Measurements from ENCODE around the gene DARS1.

DARS1 gene

DNA sequence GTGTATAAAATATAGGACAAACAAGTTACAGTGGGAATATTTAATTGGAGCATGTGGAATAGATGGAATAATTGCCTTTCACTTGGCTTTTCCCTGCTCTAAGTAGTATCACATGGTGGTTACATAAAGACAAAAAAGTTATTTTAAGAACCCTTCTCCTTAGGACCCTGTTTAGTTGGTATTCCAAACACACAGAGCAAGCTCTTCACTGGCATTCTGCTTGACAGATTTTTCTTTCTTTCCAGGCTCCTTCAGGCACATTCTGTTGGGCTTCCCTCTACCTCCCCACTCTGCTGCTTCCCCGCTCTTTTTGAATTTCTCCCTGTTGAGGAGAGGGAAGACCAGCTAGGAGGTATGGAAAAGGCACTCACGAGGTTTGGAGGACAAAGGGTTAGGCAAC lies 29.0 kb upstream of the DARS1 start:
- DNase-seq: no peak

DNA sequence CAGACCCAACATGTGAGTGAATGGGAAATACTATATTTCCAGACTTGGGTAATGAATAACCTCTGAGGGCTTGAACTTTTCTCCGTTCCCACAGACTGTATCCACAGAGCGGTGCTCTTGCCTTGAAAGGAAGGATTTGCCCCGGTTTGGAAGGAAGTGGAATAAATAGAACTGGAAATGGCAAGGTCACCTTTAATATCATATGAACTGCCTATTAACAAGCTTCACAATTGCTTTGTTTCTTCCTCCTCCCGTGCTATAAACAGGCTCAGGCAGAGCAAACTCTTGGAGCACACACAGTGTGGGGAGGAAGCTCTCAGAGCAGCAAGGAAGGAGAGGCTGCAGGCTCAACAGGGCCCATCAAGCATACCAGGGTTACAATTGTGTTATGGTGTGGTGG lies 28.5 kb upstream of the DARS1 start:
- DNase-seq: no peak

DNA sequence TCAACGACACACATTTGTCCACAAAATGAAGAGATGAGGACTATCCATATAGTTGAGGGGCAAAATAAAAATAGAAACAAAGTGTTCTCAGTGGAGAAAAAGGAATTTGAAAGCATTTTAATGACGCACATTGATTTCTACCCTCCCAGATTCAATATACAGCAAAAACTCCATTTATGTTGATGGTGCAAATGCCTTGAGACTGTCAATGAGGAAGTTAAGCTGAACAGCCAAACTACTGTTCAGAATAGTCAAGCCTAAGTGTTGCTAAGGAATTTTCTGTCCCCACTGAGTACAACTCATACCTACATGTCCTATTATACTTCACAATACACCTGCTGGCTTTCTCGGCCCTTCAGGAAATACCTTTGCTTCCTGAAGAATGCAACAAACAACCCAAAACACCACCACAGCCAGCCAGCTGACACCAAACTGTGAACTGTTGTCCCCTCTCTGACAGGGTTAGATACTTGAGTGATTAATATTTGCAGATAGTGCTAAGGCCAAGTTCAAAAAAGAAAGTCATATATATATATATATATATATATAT lies 27.8 kb upstream of the DARS1 start:
- DNase-seq: no peak

DNA sequence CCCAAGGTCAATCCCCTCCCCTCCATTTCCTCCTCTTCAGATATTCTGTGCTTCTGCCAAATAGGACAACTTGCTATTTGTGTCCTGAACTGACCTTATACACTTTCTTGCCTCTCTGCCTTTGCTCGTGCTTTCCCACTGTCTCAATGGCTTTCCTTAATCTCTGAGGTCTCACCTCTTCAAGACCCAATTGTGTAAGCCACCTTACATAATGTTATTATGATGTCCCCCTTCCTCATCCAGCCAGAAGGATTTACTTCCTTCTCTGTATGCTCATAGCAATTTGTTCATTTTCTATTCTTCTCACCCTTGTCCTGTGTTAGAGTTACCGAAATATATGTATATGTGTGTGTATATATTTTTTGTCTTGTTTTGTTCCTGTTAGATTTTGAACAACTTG lies 26.9 kb upstream of the DARS1 start:
- DNase-seq: no peak

DNA sequence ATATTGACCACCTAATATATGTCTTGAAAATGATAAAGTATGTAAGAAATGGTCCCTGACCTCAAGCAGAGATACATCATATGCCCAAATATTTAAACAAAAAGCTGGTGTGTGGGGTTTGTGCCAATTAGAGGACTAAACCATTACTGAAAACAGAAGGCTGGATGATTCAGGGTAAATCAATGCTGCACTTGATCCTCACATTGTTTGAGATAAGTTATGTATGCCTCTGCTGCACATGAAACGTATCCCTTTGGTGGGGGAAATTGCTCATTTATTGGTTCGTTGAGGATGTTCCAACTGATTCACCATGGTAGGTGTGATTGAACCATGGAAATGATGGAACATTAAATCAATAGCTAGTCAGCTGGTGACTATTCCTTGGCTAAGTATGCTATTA lies 24.7 kb upstream of the DARS1 start:
- DNase-seq: no peak

DNA sequence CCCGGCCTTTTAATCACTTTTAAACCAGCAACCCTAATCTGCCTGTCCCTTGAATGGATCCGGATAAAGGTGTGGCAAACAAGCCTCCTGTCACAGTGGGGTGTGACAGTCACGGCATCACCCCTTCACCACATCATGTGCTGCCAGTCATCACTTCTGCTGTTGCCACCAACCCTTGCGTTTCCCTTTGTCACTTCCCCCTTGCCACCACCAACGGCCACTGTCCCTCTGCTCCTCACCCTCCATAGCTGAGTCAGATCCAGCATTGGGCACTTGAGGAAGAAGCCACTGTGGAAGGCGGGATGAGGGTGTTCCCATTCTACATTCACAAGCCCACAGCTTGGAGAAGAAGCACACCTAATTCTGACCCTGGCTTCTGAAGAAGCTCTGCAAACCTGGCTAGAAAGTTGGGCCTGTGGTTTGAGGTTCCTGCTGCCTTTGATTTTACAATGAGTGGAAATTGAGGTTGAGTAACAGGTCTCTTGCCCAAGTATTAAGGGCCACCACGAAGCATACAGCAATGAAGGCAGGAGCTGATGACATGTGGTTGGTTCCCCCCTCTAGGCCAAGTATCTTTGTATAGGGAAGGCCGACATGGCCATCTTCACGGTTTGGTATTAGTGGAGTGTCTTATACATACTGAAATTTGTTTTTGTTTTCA lies 22.9 kb upstream of the DARS1 start:
- DNase-seq: no peak

DNA sequence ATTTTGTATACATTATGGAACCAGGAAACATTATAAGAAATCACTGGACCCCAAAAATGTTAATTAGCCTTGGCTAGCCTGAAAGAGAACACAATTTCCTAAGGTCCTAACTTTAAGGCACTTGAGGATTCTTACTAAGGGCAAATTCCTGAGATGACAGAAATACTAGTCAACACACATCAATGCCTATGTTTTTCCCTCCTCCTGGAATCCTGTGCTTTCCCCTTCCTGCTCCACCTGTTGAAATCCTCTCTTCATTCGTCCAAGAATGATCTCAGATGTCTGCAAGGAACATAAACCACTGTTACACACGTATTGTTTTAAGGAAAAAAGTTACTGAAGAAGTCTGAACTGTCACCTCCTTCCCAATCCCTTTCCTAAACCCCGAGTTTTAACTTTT lies 21.2 kb upstream of the DARS1 start:
- no peak for DNase-seq

DNA sequence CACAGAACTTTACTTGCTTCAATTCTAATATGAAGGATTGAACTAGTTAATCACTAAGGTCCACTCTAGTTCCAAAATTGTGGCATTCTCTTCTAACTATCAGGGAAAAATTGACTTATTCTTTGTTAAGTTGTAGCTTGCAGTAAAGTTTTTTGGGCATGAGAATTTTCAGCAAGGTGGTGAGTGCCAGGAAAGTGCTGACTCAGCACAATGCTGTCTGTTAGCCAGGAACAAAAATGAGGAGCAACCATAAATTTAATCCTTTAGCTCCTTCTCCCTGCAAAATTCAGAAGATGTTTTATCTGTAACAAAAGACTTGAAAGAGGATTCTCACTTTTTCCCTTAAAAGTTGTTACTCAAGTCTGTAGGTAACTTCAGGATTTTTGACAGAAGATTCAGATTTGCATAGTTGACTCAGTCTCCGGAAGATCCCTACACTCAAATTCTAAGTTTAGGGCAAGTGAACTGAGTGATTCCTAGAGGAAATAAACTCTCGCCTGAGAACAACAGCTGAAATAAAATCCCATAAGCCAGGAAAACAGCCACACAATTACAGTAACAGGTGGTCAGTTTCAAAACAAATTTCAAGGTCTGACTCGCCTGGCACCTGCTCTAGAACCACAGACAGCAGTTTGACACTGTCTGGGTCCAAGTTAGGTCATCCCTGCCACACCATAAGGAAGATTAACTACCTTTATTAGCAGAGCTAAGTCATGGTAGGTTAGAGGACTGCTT lies 20.2 kb upstream of the DARS1 start:
- peak; percentile 49 for DNase-seq

DNA sequence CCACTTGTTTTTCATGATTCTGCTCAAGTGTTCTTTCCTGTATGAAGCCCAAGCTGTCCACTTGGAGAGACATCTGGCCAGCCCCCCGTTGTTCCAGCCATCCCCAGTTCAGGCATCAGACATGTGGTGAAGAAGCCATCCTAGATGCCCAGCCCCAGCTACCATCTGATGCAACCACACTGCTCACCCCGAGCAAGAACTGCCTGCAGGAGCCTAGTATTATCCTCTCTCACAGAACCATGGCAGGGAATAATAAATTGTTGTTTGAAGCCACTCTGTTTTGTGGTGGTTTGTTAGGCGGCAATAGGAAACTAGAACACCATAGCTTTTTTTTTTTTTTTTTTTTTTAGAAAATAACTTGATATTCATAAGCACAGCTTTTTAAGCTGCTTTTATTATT lies 19.5 kb upstream of the DARS1 start:
- DNase-seq: no peak

DNA sequence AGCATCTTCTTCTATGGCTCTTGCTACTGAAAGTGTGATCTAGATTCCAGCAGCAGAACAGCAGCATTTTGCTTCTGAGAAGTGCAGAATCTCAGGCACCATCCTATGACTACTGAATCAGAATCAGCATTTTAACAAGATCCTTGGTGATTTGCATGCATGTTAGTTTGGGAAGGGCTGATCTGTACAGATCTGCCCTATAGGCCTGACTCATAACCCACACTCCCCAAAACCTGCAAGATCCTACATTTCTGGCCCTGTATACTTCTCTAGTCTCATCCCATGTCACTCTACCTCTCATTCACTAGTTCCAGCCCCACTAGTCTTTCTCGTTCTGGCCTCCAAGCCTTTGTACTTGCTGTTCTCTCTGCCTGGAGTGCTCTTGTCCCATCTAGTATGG lies 15.7 kb upstream of the DARS1 start:
- no peak for DNase-seq

DNA sequence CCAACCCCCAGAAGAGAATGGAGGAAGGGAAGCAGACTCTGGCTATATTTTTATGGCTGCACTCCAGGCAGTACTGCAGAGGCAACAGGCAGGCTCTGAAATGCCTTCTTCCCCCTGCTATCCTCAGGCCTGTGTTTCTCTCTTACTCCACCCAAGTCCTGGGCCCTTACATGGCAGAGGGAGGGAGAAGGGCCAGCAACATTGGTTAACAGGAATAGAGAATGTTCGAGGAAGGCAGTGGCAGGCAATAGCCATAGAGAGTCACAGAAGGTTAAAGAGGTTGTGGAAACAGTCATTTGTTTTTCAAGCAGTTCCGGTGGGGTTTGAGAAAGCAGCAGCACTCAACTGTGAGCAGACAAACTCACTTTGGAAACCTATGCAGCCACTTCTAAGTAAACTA lies 15.1 kb upstream of the DARS1 start:
- DNase-seq: peak; percentile 23

DNA sequence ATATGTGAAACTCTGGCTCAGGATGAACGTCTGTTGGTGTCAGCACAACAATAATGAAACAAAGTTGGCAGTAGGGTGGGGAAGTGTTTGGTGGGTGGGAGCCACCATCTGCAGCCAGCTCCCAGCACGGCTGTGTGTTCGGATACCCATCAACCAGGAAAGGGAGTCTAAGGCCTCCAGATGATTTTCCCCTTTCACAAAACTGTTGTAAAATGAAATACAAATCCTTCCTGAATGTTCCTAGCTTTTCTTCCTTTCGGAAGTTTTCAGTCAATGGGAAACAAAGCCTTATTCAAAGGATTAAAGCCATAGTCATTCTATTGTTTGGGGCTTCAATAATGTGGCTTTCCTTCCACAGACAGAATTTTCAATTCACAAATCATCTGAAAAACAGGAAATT lies 14.5 kb upstream of the DARS1 start:
- DNase-seq: no peak

DNA sequence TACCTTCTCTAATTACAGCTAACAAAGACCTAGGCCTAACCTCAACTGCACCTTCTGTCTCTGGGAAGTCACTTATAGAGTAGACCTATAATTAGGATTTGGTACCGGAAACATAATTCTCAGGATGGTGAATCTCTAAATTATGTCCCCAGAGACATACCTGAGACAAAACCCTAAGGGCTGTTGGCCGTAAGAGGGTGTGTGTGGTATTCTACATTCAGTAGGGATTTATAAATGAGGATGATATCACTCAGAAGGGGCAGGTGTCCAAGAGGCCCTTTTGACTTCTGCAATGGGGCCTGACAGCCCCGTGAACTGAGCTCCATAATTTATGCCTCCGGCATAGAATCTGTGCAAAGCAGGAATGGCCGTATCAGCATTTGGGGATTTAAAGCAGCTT lies 13.5 kb upstream of the DARS1 start:
- DNase-seq: peak; percentile 95

DNA sequence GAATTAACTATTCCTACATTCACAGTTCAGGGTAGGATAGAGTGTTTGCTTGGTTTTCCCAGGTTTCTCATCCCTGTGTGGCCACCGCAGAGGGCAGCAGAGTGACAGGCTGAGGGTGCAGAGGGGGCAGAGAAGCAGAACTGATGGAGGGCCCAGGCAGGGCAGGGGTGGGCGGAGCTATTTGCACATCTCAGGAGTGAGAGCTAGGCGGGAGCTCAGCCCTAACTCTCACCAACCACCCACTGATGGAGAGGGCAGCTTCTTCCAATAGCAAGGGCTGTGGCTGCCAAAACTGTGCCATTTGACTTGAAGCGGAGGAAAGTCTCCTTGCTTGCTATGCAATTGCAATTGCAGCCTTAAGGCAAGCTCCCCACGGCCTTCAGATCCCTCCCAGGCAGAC lies 12.0 kb upstream of the DARS1 start:
- DNase-seq: peak; percentile 55

DNA sequence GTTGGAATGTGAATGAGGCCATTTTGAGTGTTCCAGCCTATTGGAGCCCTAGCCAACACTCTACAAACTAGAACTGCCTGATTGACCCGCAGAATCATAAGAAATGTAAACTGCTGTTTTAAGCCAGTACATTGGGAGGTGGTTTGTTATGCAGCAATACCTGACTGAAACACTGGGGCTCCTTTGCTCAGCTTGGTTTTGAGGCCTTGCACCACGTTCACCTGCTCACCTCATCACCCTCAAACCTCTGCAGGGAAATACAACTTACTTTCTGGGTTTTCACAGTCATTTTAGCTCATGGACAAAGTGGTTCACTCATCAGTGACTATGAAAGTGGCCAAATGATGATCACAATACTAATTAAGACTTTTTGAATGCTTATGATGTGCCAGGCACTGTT lies 10.9 kb upstream of the DARS1 start:
- no peak for DNase-seq

DNA sequence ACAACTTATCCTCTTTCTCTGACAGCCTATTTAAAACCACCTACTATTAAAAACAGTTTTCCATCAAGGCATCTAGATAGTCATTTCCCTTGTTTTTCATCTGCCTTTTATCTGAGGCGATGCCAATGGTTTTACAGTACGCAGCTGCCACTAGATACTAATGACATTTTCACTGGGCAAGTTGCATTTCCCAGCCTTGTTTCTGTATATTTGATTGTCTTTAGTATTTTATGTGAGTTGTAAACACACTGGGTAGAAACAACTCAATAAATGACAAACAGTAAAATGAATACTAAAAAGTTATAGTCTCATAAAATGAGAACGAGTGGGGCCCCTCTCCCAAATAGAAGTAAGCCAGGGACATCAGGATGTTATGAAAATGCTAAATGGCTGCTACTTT lies 8.9 kb upstream of the DARS1 start:
- DNase-seq: no peak

DNA sequence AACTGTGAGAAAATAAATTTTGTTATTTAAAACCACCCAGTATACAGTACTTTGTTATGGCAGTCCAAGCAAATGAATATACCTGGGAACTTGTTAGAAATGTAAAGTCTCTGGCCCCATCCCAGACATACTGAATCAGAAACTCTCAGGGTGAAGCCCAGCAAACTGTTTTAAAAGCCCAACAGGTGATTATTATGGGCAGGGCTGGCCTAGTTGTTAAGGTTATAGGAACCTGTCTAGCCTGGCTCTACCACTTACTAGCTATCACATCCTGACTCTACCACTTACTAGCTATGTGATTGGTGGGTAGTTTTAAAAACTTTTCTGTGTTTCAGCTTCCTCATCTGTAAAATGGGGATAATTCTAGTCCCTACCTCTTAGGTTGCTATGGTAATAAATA lies 8.0 kb upstream of the DARS1 start:
- no peak for DNase-seq

DNA sequence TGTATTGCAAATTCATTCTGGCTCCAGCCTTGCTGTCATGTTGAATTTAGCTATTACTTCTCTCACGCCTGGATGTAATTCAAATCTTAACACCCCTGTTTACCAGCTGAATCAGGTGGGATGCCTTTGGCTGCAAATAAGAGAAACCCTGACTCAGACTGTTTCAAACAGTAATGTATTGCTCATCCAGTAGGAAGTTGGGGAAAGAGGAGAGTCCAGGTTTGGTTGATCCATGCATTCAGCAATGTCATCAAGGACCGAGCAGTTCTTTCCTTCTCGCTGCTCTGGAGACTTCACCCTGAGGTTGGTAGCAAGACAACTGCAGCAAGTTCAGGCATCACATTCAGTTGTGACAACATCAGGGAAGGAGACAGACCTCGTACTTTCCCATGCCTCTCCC lies 6.4 kb upstream of the DARS1 start:
- no peak for DNase-seq

DNA sequence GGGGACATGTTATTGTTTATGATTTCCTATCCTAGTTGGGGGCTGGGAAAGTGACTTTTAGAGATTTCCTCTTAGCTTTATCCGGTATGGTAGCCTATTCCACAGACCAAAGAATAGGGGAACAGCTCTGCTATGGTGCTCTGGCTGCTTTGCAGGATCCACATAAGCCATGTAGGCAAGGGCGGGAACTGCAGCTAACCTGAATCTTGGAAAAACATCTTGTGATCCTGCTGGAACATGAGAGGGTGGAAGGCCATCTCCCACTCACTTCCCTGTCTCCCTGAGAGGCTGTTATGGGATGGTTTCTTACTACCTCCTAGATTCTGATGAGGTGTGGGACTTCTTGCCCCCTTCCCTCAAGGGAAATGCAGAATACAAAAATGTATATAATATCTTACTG lies 2.0 kb upstream of the DARS1 start:
- DNase-seq: no peak

DNA sequence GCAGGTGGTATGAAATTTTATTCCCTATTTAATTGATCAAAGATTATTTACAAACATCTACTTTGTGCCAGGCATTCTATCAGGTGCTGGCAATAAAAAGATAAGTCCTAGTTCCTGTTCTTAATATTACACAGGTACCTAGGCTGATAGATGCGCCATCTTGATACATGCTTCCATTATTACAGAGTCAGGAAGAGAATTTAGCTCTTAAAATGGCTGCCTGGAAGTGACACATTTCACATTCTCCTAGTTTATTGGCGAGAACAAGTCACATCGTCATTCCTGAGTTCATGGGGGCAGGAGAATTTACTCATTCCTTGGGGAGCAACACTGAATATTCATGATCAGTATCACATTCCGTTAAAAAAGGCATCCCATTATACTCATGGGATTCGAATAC lies 1.1 kb upstream of the DARS1 start:
- no peak for DNase-seq

DNA sequence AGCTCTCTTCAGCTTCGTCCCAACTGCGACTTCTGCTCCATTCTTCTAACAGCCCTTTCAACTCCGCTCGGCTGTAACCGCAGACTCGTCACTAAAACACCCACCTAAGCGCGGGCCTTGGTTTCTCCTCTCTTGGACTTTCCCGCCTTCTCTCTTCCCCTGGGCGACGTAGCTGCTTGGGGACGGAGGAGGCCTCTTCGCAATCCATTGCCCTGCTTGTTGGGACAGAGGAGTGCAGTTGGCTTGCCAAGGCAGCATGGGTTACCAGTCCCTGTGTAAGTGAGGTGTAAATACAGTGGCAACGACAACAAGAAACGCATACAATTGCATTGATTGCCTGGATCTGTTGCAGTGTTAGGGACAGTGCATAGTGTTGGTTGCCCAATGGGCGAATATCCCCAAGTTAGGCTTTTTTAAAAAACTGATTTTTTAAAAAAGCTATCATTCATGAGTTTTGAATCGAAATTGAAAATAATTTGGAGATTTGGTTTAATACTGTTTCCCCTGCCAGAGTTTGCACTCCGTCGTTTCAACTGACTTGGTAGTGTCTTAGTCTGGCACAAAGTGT lies 484 bp upstream of the DARS1 start:
- no peak for DNase-seq

DNA sequence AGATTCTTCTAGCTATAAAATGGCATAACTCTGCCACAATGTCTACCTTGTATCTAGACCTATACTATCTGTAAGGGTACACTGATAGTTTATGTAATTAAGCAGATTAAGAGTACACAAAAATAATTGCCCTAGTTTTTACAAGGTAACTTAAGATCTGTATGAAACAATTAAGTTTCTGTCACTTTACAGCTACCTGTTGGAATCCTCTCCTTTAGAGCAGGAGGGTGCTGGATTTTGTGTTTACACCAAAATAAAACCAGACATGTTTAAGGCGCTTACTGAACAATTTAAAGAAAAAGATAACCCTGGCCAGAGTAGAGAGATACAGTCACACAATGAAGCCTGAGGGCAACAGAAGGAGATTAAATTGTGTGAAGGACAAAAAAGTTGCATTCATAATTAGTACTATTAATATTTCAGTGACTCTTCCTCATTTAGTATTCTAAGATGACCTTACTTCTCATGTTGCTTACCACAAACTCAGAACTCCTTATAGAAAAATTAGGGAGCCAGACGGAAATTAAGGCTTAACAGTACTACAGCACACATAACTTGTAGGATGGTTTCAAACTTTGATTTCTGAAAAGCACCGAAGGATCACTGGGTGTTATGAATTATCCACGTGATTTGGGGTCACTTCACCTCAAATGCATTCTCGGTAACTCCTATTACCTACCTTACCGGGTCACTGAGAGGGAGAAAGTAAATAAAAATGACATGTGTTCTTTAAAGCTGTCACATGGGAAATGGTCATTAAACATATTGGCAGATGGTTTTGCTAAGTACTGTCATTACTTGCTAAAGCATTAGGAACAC lies 1.0 kb downstream of the DARS1 start:
- peak; percentile 9 for DNase-seq

DNA sequence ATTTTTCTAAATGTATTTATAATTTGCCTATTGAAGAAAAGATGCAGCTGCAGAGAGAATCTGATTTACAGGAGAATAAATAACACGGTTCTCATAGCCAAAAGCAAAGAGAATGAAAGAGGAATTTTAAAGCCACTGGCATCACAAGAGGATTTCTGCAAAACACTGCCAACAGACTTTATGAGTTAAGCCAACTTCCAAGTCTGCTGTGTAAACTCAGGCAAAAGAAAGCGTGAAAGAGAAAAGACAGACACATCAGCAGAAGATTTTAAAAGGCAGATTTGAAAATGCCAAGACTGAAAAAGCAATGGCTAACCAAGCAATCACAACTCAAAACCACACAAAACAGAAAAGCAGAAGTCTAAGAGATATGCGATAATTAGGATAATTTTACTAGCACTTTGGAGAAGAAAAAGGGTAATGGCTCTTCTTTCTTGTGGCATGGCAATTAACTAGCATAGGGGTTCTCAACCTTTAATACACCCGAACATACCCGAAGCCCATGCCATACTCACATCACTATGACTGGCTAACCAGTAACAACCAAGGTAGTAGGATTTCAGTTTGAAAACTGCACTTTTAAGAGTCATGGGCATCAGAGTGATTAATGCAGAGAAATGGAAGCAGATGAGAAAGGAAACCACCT lies 4.9 kb downstream of the DARS1 start:
- no peak for DNase-seq

Data from NCI-H69 (cell line).